8988T (cell line): Measurements from ENCODE around the gene TAGLN3.

ENCODE experiments used
- DNase-seq: peaks from one replicate; pipeline ENCODE4 v3.0.0; 2011

The TAGLN3 gene

DNA sequence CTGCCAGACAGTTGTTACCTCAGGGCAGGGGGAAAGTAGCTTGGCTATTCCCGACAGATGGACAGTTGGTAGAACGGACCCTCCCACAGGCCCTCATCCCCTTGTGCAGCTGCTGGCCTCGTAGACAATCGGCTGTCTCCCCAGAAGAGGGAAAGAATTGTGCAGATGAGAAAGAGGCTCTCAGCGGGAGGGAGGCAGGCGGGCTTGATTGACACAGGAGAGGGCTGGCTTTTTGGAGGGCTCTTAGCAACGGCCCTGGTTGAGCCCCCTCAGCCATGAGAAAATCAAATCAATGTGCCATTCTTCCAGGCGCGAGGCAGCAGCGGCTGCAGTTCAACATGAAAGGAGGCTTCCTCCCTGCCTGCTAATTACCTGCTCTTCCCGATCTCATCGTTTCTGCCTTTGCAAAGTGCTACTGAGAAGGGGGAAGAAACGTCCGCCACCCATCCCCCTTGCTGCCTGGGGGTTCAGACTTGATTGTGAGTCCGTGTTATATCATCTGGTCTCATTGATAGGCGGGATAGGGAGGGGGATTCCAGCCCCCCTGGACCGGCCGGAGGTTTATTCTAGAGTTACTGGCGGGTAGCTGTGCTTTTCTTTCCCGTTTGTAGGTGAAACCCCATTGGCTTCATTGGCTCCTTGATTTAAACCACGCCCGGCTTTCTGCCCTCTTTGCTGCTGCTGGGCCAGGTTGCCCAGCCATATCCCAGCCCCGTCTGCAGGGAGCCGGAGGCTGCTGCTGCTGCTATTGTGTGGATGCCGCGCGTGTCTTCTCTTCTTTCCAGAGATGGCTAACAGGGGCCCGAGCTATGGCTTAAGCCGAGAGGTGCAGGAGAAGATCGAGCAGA is at the start of gene TAGLN3:
Gene TAGLN3 (plus strand): TSS at position 287 of the 848 bp plus-strand sequence. CDS start 501 bp downstream, at position 788.
- no peak for DNase-seq

DNA sequence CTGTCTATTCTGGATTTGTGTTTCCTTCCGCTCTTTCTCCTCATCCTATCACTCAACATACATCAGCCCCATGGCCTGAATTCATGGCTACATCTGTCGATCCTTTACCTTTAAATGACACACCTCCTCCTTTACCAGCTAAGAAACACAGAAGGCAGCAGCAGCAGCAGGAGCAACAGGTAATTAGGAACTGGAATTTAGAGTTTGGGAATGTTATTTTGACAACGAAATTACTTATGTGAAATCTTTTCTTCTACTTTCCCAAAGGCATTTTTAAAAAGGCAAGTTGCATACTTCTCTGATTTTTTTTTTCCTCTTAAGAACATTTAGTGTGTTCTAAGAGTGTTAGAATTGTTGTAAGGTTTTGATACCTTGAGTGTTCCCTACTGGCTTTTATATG is 49.0 kb upstream of the TAGLN3 start:
- DNase-seq: no peak

DNA sequence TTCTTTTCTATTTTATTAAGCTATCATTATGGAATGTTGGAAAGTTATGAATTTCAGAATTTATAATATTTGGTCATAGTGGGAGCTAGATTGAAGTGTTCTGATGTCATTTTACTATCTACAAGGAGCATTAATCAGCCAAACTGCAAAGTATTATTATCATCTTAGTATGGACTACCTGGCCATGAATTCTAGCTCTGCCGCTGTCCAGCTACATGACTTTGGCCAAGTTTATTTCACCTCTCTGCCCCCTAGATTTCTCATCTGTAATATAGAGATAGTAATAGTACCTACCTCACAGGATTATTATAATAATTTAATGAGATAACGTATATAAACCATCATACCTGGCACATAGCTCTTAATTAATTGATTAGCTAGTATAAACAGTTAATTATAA is 47.7 kb upstream of the TAGLN3 start:
- no peak for DNase-seq

DNA sequence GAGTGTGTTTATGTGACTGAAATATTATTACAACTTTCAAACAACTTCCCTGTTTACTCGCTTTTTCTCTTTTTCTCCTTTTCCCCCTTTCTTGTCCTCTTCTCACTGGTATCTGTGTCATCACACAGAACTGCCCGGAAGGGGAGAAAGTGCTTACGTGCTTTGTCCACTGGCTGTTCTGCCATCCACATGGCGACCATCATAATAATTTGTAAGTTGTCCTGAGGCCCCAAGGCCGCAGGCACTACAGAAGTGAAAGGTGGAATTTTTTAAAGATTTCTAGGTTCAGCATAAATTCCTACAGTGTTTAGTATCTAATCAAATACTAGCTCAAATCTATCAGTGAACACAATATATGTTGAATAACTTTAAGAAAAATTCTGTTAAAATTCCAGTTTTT is 46.6 kb upstream of the TAGLN3 start:
- DNase-seq: no peak

DNA sequence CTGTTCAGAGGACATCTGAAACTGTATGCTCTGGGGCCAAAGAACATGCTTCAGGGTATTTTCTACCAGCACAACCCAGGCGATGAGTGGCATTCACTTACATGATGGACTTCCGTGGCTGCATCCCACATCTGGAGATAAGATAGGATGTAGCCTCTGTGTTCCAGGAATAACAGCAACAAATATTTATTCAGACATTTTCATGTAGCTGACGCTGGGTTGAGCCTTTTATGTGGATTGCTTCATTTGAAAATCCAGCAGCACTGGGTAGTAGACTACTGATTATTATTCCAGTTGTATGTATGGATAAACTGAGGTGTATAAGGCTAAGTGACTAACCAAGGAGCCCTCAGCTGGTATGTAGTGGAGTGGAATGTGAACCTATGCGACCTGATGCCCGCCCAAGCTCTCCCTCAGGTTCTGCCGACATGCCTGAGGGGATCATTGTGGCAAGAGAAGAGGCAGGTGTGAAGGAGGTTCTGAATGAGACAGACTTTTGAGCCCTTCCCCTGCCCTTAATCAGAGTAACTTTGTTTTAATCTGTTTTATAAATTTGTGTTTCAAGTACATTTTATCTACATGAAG is 45.8 kb upstream of the TAGLN3 start:
- no peak for DNase-seq

DNA sequence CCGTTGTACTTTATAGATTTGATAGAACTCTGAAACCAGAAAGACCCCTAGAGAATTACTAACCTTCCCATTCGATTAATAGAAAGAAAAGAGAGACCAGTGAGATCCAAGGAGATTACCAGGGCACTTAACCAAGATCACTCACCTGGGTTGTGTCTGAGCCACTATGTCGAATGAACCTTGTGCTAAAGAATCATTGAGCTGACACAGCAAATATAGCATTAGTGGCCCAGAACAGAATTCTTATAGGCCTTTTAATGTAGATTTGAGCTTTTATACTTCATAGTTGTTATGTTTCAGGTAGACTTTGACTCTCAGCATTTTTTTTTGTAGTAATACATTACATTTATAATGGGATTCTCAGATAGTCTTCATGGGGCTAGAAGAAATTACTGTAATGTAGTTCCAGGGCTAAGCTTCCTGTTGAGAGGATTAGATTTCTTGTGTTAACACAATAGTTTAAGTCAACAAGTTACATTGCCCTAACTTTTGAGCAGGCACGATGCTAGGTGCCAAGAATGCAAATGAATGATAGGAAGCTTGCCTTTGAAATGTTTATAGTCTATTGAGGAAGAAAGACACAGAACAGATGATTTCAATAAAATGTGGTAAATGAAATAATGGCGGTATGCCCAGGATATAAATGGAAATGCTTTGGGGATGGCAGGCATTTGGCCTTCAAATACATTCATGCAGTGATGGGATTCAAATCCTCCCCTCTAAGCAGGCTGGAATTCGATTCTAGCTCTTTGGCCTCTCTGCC is 44.3 kb upstream of the TAGLN3 start:
- DNase-seq: no peak

DNA sequence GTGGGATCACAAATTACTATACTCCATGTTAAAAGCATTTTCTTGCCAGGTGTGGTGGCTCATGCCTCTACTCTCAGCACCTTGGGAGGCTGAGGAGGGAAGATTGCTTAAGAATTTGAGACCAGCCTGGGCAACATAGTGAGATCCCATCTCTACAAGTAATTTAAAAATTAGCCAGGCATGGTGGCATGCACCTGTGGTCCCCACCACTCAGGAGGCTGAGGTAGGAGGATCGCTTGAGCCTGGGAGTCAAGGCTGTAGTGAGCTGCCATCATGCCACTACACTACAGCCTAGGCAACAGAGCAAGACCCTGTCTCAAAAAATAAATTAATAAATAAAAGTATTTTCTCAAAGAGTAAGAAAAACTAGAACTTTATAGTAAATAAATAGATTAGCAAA is 42.8 kb upstream of the TAGLN3 start:
- DNase-seq: no peak

DNA sequence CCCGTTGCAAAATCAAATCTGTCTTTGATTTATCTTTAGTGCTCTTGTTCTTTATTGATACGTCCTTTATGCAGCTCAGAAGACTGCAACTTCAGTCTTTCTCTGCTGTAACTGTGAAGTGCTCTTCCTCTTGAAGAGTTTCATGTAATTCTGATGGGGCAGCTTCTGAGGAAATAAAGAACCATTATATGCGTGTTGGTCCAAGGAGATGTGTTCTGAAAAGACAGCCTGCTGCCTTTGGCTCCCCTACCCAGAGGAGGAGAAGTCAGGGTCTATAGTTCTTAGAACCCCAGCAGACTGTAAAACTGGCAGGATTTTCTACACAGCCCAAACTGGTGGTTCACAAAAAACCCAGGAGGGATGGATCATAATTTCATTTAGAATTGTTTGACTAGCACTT is 42.3 kb upstream of the TAGLN3 start:
- DNase-seq: no peak

DNA sequence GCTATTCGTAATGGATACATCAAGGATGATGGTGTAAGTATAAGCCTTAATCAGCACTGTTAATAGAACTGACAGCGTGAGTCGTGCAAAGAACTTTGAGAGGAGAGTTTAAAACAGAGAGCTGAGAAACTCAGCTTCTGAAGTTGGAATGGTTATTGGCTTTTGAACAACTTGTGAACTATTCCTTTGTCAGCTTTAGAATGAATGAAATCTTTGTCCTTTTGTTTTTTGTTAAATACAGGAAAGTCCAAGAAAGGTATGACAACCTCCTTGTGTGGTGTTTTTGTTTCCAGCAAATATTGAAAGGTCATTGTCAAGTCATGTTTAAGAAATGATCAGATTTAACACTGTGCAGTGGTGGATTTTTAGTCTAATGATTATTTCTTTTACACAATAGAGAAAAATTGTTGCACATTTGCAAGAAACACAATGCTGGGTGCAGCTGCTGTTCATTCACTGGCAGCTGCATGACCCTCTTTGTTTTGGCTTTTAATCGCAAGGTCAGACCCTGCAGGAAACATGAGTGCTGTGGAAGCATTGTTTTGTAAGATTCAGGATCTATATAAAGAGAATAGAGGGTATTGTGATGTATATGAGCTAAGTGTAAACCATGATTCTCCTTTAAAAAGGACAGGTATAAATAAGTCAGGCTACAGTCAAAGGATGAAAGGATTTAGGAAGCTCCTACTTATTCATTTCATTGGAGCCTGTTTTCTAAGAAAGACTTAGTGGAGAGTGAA is 41.6 kb upstream of the TAGLN3 start:
- DNase-seq: no peak

DNA sequence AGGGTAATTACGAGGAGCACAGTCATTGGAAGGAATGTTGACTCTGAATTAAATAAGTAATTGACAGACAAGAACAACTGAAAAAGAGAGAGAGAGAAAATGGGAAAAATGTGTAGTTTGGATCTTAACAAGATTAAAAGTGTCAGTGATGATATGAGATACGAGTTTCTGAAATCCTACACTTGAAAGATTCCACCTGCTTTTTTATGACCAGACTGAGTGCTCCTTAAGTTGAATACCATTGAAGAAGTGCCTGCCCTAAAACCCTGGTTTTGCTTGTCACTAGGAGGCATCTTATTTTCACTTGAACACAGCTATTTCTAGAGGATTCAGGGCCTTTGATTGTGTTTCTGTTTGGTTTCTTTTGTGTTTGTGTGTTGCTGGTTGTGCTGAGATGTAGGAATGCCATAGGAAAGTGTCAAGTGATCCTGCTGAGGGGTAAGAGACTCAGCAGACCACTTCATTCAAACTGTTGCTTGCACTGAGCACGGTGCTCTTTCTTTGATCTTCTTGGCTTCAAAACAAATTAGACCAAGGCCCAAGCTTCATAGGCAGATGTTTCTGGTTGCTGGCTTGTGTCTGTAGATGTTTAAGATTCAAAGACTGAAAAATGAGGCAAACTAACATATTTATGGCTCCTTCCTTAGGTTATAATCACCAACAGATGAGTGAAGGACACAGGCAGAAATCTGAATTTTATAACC is 37.1 kb upstream of the TAGLN3 start:
- DNase-seq: no peak

DNA sequence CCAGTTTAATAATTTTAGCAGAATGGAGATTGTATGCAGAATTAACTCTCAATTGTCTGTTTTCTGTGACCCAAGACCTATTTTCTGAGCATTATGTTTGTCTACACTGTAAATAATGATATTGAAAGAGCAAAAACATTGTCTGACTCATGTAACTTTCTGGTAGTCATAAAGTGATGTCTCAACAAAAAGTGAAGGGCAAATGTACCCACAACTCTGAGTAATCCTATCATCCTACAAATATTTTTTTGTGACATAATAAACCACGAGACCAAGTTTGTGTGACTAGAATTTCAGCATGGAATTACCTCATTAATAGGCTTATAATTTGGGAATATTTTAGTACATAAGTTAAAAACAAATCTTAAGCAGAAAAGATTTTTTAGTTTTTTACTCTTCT is 35.3 kb upstream of the TAGLN3 start:
- DNase-seq: no peak

DNA sequence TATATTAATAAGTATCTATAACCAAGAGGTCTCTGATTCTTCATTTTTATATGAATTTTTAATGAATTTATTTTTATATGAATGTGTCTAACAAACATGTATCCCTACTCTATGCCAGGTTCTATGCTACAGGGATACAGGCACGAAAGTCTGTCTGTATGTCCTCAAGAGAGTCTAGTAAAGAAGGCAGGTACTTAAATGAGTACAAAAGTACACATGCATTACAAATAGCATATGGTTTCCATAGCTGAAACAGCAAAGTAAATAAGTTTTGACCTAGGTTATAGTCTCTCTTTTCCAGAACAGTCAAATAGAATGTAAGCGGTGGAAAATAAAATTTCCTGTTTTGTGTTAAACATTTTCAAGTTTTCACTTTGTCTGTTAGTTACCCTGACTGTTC is 33.2 kb upstream of the TAGLN3 start:
- no peak for DNase-seq

DNA sequence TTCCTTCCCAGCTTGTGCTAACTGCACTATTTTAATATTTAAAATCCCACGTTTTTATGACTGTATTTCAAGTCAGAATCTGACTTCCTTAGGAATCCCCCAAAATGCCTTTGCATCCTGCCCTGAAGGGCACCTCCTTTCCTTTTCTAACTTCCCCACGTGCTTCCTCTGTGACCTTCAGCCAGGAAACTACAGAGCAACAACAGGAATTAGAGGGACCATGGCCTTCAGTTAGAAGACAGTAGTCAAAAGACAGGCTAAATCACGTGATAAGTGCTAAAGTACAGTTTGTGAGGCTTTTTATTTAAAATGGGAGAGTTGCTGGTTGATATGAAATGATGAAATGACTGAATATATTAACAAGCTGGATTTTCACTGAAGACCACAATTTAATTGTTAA is 31.7 kb upstream of the TAGLN3 start:
- no peak for DNase-seq

DNA sequence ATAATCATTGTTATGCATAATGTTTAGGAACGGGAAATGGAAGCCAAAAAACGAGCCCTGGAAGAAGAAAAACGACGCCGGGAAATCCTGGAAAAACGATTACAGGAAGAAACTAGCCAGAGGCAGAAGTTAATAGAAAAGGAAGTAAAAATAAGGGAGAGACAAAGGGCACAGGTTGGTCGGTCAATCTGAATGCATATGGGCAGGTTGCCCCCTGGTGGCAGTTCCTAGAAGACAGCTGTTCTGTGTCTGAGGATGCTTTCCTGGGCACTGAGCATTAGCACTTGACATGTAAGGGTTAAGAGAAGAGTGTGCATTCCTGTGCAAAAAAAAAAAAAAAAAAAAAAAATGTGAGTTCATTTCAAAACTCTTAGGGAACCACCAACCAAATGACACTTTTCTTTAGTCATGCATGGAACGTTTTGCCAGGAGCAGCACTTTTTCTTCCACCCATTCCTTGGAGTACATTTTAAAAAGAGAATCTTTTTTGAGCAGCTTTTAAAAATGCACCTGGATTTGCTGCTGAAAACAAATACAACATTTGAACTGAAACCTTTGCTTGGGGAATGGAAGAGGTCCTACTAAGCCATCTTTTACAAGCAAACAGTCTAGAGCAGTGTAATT is 31.0 kb upstream of the TAGLN3 start:
- DNase-seq: no peak

DNA sequence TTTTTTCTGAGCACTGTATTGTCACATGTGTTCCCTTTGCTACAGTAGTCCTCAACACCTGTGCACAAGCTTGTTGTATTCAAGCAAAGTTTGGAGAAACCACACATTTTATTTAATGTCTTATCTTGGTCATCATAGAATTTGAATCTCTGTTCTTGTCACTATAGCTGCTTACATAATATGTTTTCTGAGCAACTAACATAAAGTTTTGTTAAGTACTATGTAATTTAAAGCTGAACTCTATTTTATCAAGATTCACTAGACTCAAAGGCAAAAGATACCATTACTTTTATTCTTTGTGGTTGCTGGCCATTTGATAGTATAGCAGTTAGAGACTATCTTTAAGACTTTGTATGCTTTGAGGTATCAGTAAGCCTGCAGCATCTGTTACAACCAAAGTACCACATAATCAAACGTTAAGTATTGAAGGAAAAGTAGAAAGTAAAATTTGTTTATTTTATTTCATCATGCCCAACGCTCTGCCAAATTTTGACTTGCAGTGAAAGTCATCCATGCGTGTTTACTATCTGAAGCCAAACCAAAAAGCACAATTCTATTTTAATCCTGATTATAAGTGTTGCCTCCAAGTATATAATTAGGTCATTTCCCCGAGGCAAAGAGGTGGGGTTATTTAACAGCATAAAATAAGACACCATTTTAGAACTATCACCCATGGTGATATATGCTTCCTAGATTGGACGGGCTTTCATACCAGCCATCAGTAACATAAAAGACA is 30.2 kb upstream of the TAGLN3 start:
- DNase-seq: no peak

DNA sequence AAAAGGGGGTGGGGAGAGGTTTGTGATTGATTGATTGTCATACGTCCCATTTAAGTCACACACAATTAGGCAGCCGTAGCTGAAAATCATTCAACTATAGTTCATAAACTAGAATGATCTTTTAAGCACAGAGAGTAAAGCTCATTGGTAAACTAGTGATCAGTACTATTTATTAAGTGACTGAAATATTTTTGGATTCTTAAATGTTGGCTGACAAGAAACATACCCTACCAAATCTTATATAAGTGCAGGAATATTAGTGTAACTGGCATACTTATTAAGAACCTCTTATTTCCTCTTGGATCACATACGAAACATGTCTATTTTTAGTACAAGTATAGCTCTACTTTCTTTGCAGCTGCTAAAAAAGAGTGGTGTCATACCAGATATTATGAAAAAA is 28.3 kb upstream of the TAGLN3 start:
- DNase-seq: no peak

DNA sequence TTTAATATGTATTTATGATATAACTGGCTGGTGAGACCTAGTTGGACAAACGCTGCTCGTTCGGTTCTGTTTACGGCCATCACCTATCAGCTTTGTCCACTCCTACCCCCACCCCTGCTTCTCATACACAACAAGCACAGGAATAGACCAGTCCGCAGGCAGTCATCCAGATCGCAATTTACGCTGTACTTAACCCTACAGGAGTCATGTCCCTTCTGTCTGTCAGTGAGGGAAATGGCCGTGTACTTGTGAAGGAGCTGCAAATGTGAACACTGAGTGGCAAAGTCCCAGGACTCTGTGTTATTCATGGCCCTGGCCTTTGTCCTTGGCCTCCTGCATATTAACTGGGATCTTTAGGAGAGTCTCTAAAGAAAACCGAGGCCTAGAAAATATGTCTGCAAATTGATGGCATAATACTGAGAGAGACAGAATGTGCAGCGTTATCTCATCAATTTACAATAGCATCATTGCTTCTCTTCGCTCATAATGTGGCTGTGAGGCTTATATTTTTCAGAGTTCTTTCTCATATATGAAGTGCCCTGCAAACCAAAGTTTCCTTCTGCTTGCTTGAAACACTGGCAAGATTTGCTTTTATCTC is 27.1 kb upstream of the TAGLN3 start:
- DNase-seq: no peak

DNA sequence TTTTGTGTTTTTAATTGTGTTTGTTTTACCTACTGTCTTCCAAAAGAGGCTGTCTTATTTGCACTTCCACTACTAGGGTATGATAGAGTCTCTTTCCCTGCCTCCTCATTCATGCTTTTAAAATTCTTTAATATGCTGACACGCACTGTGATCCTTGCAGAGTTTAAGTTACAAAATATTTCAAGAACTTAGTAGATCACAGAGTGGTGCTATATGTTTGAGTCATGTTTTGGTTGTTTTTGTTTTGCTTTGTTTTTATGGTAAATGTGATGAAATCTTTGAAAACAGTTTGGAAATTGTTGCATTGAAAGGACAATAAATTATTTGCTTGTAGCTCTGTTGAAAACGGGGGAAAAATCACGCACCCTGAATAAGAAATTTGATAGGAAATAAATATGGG is 25.8 kb upstream of the TAGLN3 start:
- DNase-seq: no peak

DNA sequence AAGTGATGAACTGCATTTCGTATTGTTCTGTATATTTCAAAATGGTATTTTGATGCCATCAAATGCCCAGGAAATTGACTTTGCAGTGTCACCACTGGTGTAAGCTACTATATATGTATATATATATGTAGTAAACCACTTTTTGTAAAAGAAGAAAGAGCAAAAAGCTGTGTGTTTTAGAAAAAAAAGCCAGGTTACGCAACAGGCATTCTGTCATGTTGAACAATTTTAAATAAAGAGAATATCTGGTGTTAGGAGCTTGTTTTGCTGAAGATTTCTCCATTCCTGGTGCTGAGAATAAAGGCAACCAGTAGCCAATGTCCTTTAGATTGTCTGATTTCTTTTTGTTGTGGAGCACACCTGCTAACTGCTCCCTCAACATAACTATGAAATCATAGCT is 23.6 kb upstream of the TAGLN3 start:
- no peak for DNase-seq

DNA sequence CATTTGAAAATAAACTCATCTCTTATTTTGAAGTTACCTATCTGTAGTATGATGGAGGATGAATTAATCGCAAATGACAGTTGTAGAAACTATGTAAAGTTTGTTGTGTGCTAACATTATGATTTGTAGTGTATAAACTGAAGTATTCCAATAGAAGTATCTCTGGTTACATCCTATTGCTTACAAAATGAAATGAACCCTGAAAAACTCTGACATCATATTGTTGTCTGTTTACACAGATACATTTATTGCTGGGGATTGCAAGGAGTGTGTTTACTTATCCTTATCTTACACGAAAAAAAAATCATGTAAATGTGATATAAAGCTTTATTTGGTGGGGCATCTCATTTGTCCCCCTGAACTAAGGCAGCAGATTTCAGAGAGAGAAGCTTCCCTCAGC is 22.5 kb upstream of the TAGLN3 start:
- DNase-seq: no peak
